ENCODE results near the gene CPNE4. TPM values are rescaled to one million over a fixed set of nuclear protein-coding genes. Genes with fewer than 3 reads are reported as not detected.
A peak's percentile ranks its signal among the peaks of the same experiment; 100 is the strongest.

Gene CPNE4
- total RNA-seq, 1 donor from 2014 or later, result 0.26 TPM

DNA sequence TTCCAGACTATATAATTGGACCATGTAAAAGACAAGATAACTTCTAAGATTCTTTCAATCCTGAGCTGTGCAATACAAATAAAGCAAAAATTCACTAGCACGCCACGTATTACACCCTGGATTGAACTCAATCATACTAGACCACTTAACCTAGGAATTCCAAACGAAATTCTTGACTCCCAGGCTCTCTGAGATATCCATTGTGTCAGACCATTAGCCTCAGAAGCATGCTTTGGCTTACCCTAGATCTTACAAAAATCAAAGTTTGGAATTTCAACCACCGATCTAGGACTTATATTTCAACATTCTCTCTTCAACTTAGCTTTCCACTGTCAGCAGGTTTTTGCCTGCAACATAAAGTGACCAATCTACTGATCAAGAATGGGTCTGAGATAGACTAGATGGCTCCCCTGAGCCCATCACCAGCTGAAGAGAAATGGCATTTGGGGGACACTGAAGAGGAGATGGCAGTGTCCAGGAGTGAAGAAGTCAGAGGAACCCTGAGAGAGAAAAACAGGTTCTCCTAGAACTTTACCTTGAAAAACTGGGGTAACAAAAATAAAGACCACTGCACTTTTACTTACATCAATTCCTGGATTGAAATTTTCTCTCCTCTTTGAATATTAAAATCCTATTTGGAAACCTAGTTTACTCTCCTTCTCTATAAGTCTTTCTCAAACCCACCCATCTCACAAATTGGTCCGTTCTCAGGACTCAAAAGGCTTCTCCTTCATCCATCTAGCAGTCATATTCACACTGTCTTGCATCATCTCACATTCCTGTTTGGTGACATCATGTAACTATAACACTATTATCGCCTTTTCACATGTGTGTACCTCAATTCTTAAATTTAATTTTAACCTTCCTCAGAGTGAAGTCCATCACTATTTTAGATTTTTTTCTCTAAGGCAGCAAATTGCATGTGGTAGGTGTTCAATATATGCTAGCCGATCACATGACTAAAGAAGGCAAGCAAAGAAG is 18.5 kb downstream of the CPNE4 start:
- Histone ChIP-seq H3K4me1 (no peaks in the 10 kb centered on the region), H3K9me3 (no peaks in the 10 kb centered on the region), H3K36me3 (no peaks in the 10 kb centered on the region), H3K27me3 (peaks cover 13% of the 10 kb centered on the region), H3K27ac (no peak overlapping the region), H3K4me3 (no peak overlapping the region)
- DNase-seq, result no peak
- intact Hi-C loops (cut with DNase I), result no loop called here
- TF ChIP-seq, protein P1, sequence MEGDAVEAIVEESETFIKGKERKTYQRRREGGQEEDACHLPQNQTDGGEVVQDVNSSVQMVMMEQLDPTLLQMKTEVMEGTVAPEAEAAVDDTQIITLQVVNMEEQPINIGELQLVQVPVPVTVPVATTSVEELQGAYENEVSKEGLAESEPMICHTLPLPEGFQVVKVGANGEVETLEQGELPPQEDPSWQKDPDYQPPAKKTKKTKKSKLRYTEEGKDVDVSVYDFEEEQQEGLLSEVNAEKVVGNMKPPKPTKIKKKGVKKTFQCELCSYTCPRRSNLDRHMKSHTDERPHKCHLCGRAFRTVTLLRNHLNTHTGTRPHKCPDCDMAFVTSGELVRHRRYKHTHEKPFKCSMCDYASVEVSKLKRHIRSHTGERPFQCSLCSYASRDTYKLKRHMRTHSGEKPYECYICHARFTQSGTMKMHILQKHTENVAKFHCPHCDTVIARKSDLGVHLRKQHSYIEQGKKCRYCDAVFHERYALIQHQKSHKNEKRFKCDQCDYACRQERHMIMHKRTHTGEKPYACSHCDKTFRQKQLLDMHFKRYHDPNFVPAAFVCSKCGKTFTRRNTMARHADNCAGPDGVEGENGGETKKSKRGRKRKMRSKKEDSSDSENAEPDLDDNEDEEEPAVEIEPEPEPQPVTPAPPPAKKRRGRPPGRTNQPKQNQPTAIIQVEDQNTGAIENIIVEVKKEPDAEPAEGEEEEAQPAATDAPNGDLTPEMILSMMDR (IDR thresholded peaks at IDR 0.05), result no peak
- no peak for ATAC-seq

DNA sequence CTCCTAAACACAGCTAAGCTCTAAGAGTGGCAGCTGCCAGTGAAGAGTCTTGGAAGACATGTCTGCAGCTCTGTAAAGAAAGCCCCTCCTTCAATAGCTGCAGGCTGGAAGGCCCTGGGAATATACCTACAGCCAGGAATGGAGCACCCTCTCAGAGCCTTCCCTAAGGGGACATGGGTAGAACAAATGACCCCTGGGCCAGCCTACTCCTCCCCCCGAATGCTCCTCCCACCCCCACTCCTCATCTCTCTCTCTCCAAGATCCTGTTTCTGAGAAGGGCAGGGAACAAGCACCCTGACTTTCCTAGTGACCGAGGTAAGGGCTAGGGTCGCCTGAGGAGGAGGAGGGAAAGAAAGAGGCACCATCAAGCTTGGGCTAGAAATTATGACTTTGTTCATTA is 20.7 kb downstream of the CPNE4 start:
- H3K4me1 ChIP-seq, result no peaks in the 10 kb centered on the region
- H3K27me3 ChIP-seq, result peaks cover 13% of the 10 kb centered on the region
- ATAC-seq, result no peak
- no peak for DNase-seq
- no peak overlapping the region for H3K4me3 ChIP-seq
- no peaks in the 10 kb centered on the region for H3K36me3 ChIP-seq
- TF ChIP-seq, protein P1 (IDR thresholded peaks at IDR 0.05), result no peak
- no peak overlapping the region for H3K27ac ChIP-seq
- intact Hi-C loops (cut with DNase I), result no loop called here
- H3K9me3 ChIP-seq, result no peaks in the 10 kb centered on the region

DNA sequence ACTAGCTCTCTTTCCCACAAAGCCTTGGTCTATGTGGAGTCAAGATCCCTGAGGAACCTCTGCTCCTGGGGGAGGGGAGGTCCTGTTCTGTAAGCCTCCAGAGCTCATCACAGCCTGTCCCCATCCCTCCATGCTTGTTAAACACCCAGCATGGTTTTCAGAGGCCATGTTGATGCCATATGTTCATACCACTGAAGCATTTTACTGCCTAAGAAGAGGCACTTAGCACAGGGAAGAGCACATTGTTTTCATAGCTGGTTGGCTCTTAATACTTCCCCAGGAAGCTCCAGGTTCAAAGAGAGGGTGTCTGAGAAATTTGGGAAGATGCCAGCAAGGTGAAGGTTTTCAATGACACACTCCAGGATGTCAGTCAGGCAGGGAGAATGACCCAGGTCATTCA is 25.6 kb downstream of the CPNE4 start:
- Histone ChIP-seq H3K4me3 (no peak overlapping the region), H3K36me3 (no peaks in the 10 kb centered on the region), H3K9me3 (no peaks in the 10 kb centered on the region), H3K27ac (no peak overlapping the region), H3K27me3 (no peaks in the 10 kb centered on the region), H3K4me1 (no peaks in the 10 kb centered on the region)
- ATAC-seq, result peak; percentile 58
- intact Hi-C loops (cut with DNase I), result no loop called here
- no peak for DNase-seq
- TF ChIP-seq, protein P1 (IDR thresholded peaks at IDR 0.05), result no peak

DNA sequence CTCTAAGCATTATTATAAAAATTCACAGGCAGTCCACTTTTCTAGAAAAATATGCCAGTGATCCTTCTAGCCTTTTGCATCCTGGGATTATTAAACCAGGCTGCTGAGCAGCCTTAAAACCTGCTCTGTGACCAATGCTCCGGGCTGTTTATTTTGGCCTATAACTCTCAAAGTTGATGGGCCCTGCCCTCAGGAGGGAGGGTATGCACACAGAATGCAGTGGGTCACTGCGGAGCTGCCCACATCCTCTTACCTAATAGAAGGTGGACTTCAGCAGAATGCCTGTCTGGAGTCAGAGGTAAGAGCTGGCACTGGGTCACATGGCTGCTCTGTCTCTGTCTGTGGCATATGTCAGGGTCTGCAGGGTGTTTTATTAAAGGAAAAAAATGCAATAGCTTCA is 26.0 kb downstream of the CPNE4 start:
- ATAC-seq (peak; percentile 23), DNase-seq (no peak)
- Histone ChIP-seq H3K4me3 (no peak overlapping the region), H3K27me3 (no peaks in the 10 kb centered on the region), H3K9me3 (no peaks in the 10 kb centered on the region), H3K4me1 (no peaks in the 10 kb centered on the region), H3K36me3 (no peaks in the 10 kb centered on the region), H3K27ac (no peak overlapping the region)
- TF ChIP-seq, protein P1 (IDR thresholded peaks at IDR 0.05), result no peak
- intact Hi-C loops (cut with DNase I), result no loop called here

DNA sequence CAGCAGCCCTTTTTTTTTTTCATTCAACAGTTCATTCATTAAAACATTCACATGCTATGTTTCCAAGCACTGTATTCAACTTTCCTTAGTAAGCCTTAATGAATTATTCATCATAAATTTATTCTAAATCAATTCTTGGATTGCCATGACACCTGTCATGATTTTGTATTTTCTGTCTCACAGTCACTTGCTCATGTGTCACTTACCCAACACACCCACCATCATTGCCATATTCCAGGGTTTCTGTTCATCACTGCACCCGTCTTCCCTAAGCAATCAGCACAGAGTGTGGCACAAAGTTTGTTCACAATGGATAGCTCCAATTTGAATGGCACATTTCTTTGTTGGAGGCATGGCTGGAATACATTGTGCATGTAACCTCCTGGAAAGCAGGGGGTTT is 27.2 kb downstream of the CPNE4 start:
- DNase-seq, result no peak
- H3K27me3 ChIP-seq, result peaks cover 5% of the 10 kb centered on the region
- ATAC-seq, result no peak
- TF ChIP-seq, protein P1 (IDR thresholded peaks at IDR 0.05), result no peak
- H3K4me1 ChIP-seq, result no peaks in the 10 kb centered on the region
- H3K36me3 ChIP-seq, result no peaks in the 10 kb centered on the region
- intact Hi-C loops (cut with DNase I), result no loop called here
- no peak overlapping the region for H3K27ac ChIP-seq
- H3K9me3 ChIP-seq, result no peaks in the 10 kb centered on the region
- H3K4me3 ChIP-seq, result no peak overlapping the region
